SU-DHL-6 (cell line): ENCODE measurements around the gene MAN2A1.

ENCODE experiments used
- H2AFZ ChIP-seq: fragments of 200-600 bp; sonication (generic); 2 replicates; pipeline ENCODE4 v1.6.1; 2014; ENCODE audit warnings: low read depth, mild to moderate bottlenecking, moderate library complexity, mixed read lengths, antibody characterized with exemption, low read length; ENCODE audit not compliant: severe bottlenecking
- H3F3A ChIP-seq: fragments of 200-600 bp; shearing (Covaris generic); 2 replicates; pipeline ENCODE4 v1.6.0; 2016; ENCODE audit warnings: antibody characterized with exemption, mild to moderate bottlenecking; ENCODE audit not compliant: insufficient read depth
- H3K27ac ChIP-seq: fragments of 200-600 bp; sonication (generic); 2 replicates; pipeline ENCODE4 v1.5.1; 2016; ENCODE audit warnings: low read depth, mild to moderate bottlenecking, low read length, moderate library complexity, mixed read lengths
- H3K27me3 ChIP-seq: fragments of 200-600 bp; sonication (generic), shearing (Covaris generic); 2 replicates; pipeline ENCODE4 v1.6.0; 2014; ENCODE audit warnings: mild to moderate bottlenecking, low read length
- H3K36me3 ChIP-seq: fragments of 200-600 bp; sonication (generic); 2 replicates; pipeline ENCODE4 v1.6.1; 2014; ENCODE audit warnings: mild to moderate bottlenecking, low read length, mixed read lengths
- H3K4me2 ChIP-seq: fragments of 300-600, 200-600 bp; shearing (Covaris generic), sonication (generic); 2 replicates; pipeline ENCODE4 v1.6.0; 2014; ENCODE audit warnings: low read length, low read depth, mild to moderate bottlenecking; ENCODE audit not compliant: poor library complexity, severe bottlenecking
- H3K4me3 ChIP-seq: fragments of 200-600 bp; sonication (generic); 2 replicates; pipeline ENCODE4 v1.5.1; 2014; ENCODE audit warnings: antibody characterized with exemption, low read length, mild to moderate bottlenecking, mixed read lengths; ENCODE audit not compliant: insufficient read depth, poor library complexity, severe bottlenecking
- H3K79me2 ChIP-seq: fragments of 200-600 bp; sonication (generic); 2 replicates; pipeline ENCODE4 v1.6.1; 2014; ENCODE audit warnings: mild to moderate bottlenecking, low read length, moderate library complexity; ENCODE audit not compliant: insufficient read depth
- H3K9ac ChIP-seq: fragments of 200-600 bp; sonication (generic); 2 replicates; pipeline ENCODE4 v1.7.0; 2014; ENCODE audit warnings: mild to moderate bottlenecking, low read length
- H3K9me2 ChIP-seq: fragments of 200-600 bp; sonication (generic); replicated peaks from 2 replicates; pipeline ENCODE4 v1.6.1; 2014; ENCODE audit warnings: low read length; ENCODE audit not compliant: insufficient read depth
- H3K9me3 ChIP-seq: fragments of 200-600 bp; sonication (generic); 2 replicates; pipeline ENCODE4 v1.6.1; 2014; ENCODE audit warnings: low read length, mixed read lengths; ENCODE audit not compliant: insufficient read depth
- H4K20me1 ChIP-seq: fragments of 200-600 bp; sonication (generic); 2 replicates; pipeline ENCODE4 v1.6.1; 2014; ENCODE audit warnings: low read depth, mild to moderate bottlenecking, antibody characterized with exemption, low read length, moderate library complexity, mixed read lengths
- EZH2phosphoT487 ChIP-seq: fragments of 200-600 bp; sonication (generic), shearing (Covaris generic); conservative IDR thresholded peaks from 2 replicates; pipeline ENCODE4 v1.6.1; 2018; ENCODE audit warnings: mild to moderate bottlenecking, antibody characterized with exemption, low read length, moderate library complexity, mixed read lengths
- TF ChIP-seq, protein P1 (sequence below): fragments of 200-600 bp; sonication (generic); IDR thresholded peaks from one replicate; pipeline ENCODE4 v1.5.1; 2017; ENCODE audit warnings: antibody characterized with exemption, mild to moderate bottlenecking, low read length, moderate library complexity; ENCODE audit not compliant: insufficient read depth, poor library complexity, severe bottlenecking

The MAN2A1 gene

GRCh38 chr5:109741390-109741789, 51.7 kb downstream of the MAN2A1 start:
- Histone ChIP-seq H3F3A (no peaks in the 10 kb centered on the region), H3K27ac (no peak overlapping the region), H3K4me2 (no peak overlapping the region), H2AFZ (no peak overlapping the region), H3K9me3 (no peaks in the 10 kb centered on the region), H3K9me2 (no peaks in the 10 kb centered on the region), H4K20me1 (no peaks in the 10 kb centered on the region), H3K79me2 (peaks cover 3% of the 10 kb centered on the region; the same call in 1 of the 2 replicates), H3K4me3 (no peak overlapping the region), H3K27me3 (no peaks in the 10 kb centered on the region), H3K36me3 (no peaks in the 10 kb centered on the region), H3K9ac (no peak overlapping the region)
- TF ChIP-seq, protein P1, sequence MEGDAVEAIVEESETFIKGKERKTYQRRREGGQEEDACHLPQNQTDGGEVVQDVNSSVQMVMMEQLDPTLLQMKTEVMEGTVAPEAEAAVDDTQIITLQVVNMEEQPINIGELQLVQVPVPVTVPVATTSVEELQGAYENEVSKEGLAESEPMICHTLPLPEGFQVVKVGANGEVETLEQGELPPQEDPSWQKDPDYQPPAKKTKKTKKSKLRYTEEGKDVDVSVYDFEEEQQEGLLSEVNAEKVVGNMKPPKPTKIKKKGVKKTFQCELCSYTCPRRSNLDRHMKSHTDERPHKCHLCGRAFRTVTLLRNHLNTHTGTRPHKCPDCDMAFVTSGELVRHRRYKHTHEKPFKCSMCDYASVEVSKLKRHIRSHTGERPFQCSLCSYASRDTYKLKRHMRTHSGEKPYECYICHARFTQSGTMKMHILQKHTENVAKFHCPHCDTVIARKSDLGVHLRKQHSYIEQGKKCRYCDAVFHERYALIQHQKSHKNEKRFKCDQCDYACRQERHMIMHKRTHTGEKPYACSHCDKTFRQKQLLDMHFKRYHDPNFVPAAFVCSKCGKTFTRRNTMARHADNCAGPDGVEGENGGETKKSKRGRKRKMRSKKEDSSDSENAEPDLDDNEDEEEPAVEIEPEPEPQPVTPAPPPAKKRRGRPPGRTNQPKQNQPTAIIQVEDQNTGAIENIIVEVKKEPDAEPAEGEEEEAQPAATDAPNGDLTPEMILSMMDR: no peak

- Histone ChIP-seq H3K27me3 (no peaks in the 10 kb centered on the region), H3K27ac (no peak overlapping the region), H3K9me2 (no peaks in the 10 kb centered on the region), H3K36me3 (no peaks in the 10 kb centered on the region), H4K20me1 (no peaks in the 10 kb centered on the region), H3K4me2 (no peak overlapping the region), H2AFZ (no peak overlapping the region), H3K9me3 (no peaks in the 10 kb centered on the region), H3F3A (no peaks in the 10 kb centered on the region), H3K4me3 (no peak overlapping the region), H3K79me2 (peaks cover 3% of the 10 kb centered on the region; the same call in 1 of the 2 replicates), H3K9ac (no peak overlapping the region)
- TF ChIP-seq, protein P1: no peak
These were observed 53.4 kb downstream of the MAN2A1 start for GRCh38 chr5:109743041-109743531.

DNA sequence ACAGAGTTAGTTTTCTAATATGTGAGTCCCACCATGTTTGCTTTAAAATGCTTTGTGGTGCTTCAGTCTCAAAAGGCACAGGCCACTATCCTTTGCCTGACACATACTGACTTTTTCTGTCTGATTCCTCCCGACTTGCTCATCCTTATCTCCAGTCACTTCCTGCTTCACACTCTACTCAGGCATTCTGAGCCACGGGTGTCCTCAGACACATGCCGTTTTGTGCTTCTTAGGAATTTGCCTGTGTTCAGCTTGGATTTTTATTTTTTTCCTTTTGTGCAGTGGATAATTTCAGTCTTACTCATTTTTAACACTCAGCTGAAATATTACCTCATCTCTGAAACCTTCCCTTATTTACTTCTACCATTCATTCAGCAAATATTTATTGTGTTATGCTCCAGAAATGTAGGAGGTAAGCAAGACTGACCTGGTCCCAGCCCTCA, 54.1 kb downstream of the MAN2A1 start:
- Histone ChIP-seq H3K4me3 (no peak overlapping the region), H3K27ac (no peak overlapping the region), H3K79me2 (no peaks in the 10 kb centered on the region), H3K9ac (no peak overlapping the region), H3K9me2 (no peaks in the 10 kb centered on the region), H4K20me1 (no peaks in the 10 kb centered on the region), H3K36me3 (no peaks in the 10 kb centered on the region), H2AFZ (no peak overlapping the region), H3F3A (no peaks in the 10 kb centered on the region), H3K9me3 (no peaks in the 10 kb centered on the region), H3K4me2 (no peak overlapping the region), H3K27me3 (no peaks in the 10 kb centered on the region)
- TF ChIP-seq, protein P1: no peak
- TF ChIP-seq EZH2phosphoT487: no peak

DNA sequence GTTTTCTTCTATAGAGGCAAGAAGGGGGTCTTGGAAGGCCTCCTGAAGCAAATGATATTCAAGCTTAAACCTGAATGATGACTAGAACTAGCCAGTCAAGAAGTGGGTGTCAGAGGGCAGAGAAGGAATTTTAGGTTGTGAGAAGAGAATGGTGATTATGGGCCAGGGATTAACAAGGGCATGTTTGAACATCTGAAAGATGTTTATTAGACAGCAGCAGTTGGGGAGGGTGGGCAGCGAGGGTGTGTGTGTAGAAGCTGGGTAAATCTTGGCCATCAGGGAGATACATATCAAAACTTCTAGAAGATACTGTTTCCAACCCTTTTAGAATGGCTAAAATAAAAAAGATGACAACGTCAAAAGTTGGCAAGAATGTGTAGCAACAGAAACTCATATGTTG, 54.5 kb downstream of the MAN2A1 start:
- no peaks in the 10 kb centered on the region for H3K36me3 ChIP-seq
- no peak overlapping the region for H3K9ac ChIP-seq
- no peak overlapping the region for H3K4me2 ChIP-seq
- H3K79me2 ChIP-seq: no peaks in the 10 kb centered on the region
- H3K4me3 ChIP-seq: no peak overlapping the region
- TF ChIP-seq, protein P1: no peak
- TF ChIP-seq EZH2phosphoT487: no peak
- H3F3A ChIP-seq: no peaks in the 10 kb centered on the region
- no peaks in the 10 kb centered on the region for H3K27me3 ChIP-seq
- no peak overlapping the region for H3K27ac ChIP-seq
- no peaks in the 10 kb centered on the region for H4K20me1 ChIP-seq
- no peaks in the 10 kb centered on the region for H3K9me3 ChIP-seq
- no peak overlapping the region for H2AFZ ChIP-seq
- H3K9me2 ChIP-seq: no peaks in the 10 kb centered on the region
